Posterior cingulate gyrus (tissue), 11 donors: Measurements from ENCODE around the gene ADAM8.

ENCODE experiments used
- DNase-seq, 10 donors: peaks; one replicate each; pipeline versions ENCODE4 v3.0.0 to v3.0.0-alpha.2; 2020 to 2021; ENCODE audit warnings: mixed read lengths in 3 of 10
- intact Hi-C: fragments of 100-400 bp; cut with DNase I; formaldehyde crosslinking; loops from one replicate; pipeline ENCODE4 v1.15.1; 2023

The ADAM8 gene

GRCh38 chr10:133255323-133255722 lies 21.3 kb downstream of the ADAM8 start:
- intact Hi-C loops = no loop called here
- DNase-seq = no peak

- intact Hi-C loops = no loop called here
- DNase-seq = no peak
These were observed 22.1 kb downstream of the ADAM8 start for GRCh38 chr10:133254421-133255120.

GRCh38 chr10:133253361-133253955 lies 23.2 kb downstream of the ADAM8 start:
- no peak for DNase-seq
- intact Hi-C loops = no loop called here

- intact Hi-C loops = no loop called here
- DNase-seq = no peak
These were observed 24.5 kb downstream of the ADAM8 start for GRCh38 chr10:133252223-133252552.

- intact Hi-C loops = no loop called here
These were observed 25.1 kb downstream of the ADAM8 start for GRCh38 chr10:133251388-133252222.

GRCh38 chr10:133249975-133250754 lies 26.5 kb downstream of the ADAM8 start:
- intact Hi-C loops = no loop called here
- no peak for DNase-seq

More at GRCh38 chr10:133251388-133252222, 25.1 kb downstream of the ADAM8 start:
- no peak for DNase-seq

- DNase-seq = no peak
- intact Hi-C loops = no loop called here
These were observed 27.4 kb downstream of the ADAM8 start for GRCh38 chr10:133249094-133249780.

- intact Hi-C loops = no loop called here
- no peak for DNase-seq
These were observed 28.3 kb downstream of the ADAM8 start for GRCh38 chr10:133248334-133248715.

GRCh38 chr10:133247681-133248333 lies 28.9 kb downstream of the ADAM8 start:
- intact Hi-C loops = no loop called here
- no peak for DNase-seq

- intact Hi-C loops = no loop called here
- DNase-seq = no peak
These were observed 30.4 kb downstream of the ADAM8 start for GRCh38 chr10:133246236-133246626.

- DNase-seq = no peak
- intact Hi-C loops = no loop called here
These were observed 31.0 kb downstream of the ADAM8 start for GRCh38 chr10:133245439-133246235.

GRCh38 chr10:133243593-133243992 lies 33.1 kb downstream of the ADAM8 start:
- intact Hi-C loops = no loop called here
- DNase-seq = no peak

GRCh38 chr10:133242611-133243356 lies 33.9 kb downstream of the ADAM8 start:
- intact Hi-C loops = no loop called here
- no peak for DNase-seq

- DNase-seq = no peak
- intact Hi-C loops = no loop called here
These were observed 35.0 kb downstream of the ADAM8 start for GRCh38 chr10:133241501-133242205.

- intact Hi-C loops = no loop called here
- DNase-seq = no peak
These were observed 36.7 kb downstream of the ADAM8 start for GRCh38 chr10:133239990-133240389.

GRCh38 chr10:133238466-133238804 lies 38.2 kb downstream of the ADAM8 start:
- intact Hi-C loops = no loop called here
- no peak for DNase-seq

- intact Hi-C loops = no loop called here
- no peak for DNase-seq
These were observed 38.8 kb downstream of the ADAM8 start, which contains the start of gene VENTX for GRCh38 chr10:133237588-133238465. Gene VENTX (plus strand): TSS chr10:133237855. CDS start chr10:133237915, 60 bp downstream.
